Ovary (tissue), 9 donors: ENCODE data around the gene GOT2. TPM values are rescaled to one million over a fixed set of nuclear protein-coding genes. Genes with fewer than 3 reads are reported as not detected.

Source experiments
- DNase-seq, 5 donors: peaks; one replicate each; pipeline ENCODE4 v3.0.0-alpha.2; 2019 to 2020
- H3K27ac ChIP-seq, 2 donors: fragments of 200-600 bp; one replicate each; pipeline versions ENCODE4 v1.5.1 to v1.8.0; 2019 to 2022
- H3K27me3 ChIP-seq: fragments of 200-600 bp; one replicate; pipeline ENCODE4 v1.8.0; 2022
- H3K36me3 ChIP-seq: fragments of 200-600 bp; sonication (generic); one replicate; pipeline ENCODE4 v1.5.1; 2019
- H3K4me1 ChIP-seq: one replicate; pipeline ENCODE4 v1.8.1; 2013; ENCODE audit warnings: mild to moderate bottlenecking, moderate library complexity; ENCODE audit not compliant: insufficient read depth
- H3K4me3 ChIP-seq: fragments of 200-600 bp; sonication (generic); one replicate; pipeline ENCODE4 v1.5.1; 2017
- H3K9me3 ChIP-seq, 2 donors: fragments of 200-600 bp in 1 of 2; sonication (generic) in 1 of 2; one replicate each; pipeline versions ENCODE4 v1.5.1 to v1.8.1; 2013 to 2019; ENCODE audit warnings: mild to moderate bottlenecking in 1 of 2, moderate library complexity in 1 of 2
- CTCF ChIP-seq, 3 donors: fragments of 450-650 bp in 2 of 3; fragments of 200-600 bp in 1 of 3; IDR thresholded peaks; one replicate each; pipeline versions ENCODE4 v1.5.1 to v1.8.0; 2016 to 2022; ENCODE audit warnings: antibody characterized with exemption in 3 of 3, mild to moderate bottlenecking in 1 of 3
- EP300 ChIP-seq: sonication (generic); formaldehyde crosslinking; IDR thresholded peaks from one replicate; pipeline ENCODE4 v1.6.1; 2017; ENCODE audit warnings: antibody characterized with exemption
- POLR2A ChIP-seq: fragments of 450-650 bp; IDR thresholded peaks from one replicate; pipeline ENCODE4 v1.6.1; 2017; ENCODE audit warnings: antibody characterized with exemption, mild to moderate bottlenecking, moderate library complexity
- WGBS, 3 donors: extraction: QIAGEN DNeasy Blood & Tissue Kit in 1 of 3; methylation state at CpG; one replicate each; pipeline versions ENCODE4 v1.1.5 to v1.1.7; 2013 to 2017; 5-methylcytosine and 5-hydroxymethylcytosine counted together
- intact Hi-C, 4 donors: fragments of 100-400 bp; cut with DNase I; formaldehyde crosslinking; loops; one replicate each; pipeline versions ENCODE4 v1.11.0 to v1.15.1; 2022 to 2023
- polyA plus RNA-seq, 2 donors: library from polyadenylated mRNA; stranded (reverse); fragments of 200-250 nt in 1 of 2; fragments of 350-450 nt in 1 of 2; fragmentation: Illumina TruSeq in 1 of 2; extraction: RNeasy Lipid Tissue Mini Kit (QIAGEN cat#74804) in 1 of 2; gene quantifications; one replicate each; pipeline ENCODE4 v1.2.3, GENCODE V29; 2013 to 2014
- total RNA-seq, 7 donors: library from RNA; depleted of rRNA in 2 of 7; stranded (reverse); fragments of >200 nt in 2 of 7; fragmentation: NEBNext Ultra II Directional in 3 of 7; extraction: Animal tissue kit (Norgen Biotek cat#: 25700) in 3 of 7; gene quantifications; one replicate each; pipeline versions ENCODE4 v1.1.0 to v1.2.4, GENCODE V29; 2016 to 2023
- donor health status: DM: no; HTN: no; CAD: no; lungs with moderate emphysema.
- donor health status: DM: no; HTN: no; CAD: no.
- donor health status: Bipolar disorder and iron deficiency.
- donor health status: DM: yes; HTN: yes; CAD: no.
- donor health status: DM: no; HTN: no; CAD: no.
- donor health status: DM: yes; HTN: yes; CAD: no.

Gene GOT2
- total and polyA plus RNA-seq, 9 donors = 23.7 to 121 (median 53.9) TPM

GRCh38 chr16:58727796-58728568 lies 6.1 kb downstream of the GOT2 start:
- TF ChIP-seq POLR2A (no peak), EP300 (no peak), CTCF (IDR thresholded peaks at IDR 0.05) (no peak)
- no peak for DNase-seq
- Histone ChIP-seq H3K36me3 (no peaks in the 10 kb centered on the region), H3K27me3 (no peaks in the 10 kb centered on the region), H3K4me1 (no peaks in the 10 kb centered on the region), H3K27ac (no peak overlapping the region), H3K4me3 (no peak overlapping the region), H3K9me3 (no peaks in the 10 kb centered on the region)
- WGBS, 3 donors = 84 to 90% (median 85%) methylated on average over 9 of the region's 9 CpGs
- intact Hi-C loops = no loop called here

- H3K4me1 ChIP-seq = no peaks in the 10 kb centered on the region
- intact Hi-C loops = no loop called here
- no peaks in the 10 kb centered on the region for H3K9me3 ChIP-seq
- TF ChIP-seq EP300 (no peak), POLR2A (no peak), CTCF (IDR thresholded peaks at IDR 0.05) (no peak)
- WGBS, 3 donors = 77 to 81% (median 77%) methylated on average over 9 of the region's 9 CpGs
- H3K27me3 ChIP-seq = no peaks in the 10 kb centered on the region
- no peak for DNase-seq
- H3K27ac ChIP-seq = no peak overlapping the region
- H3K36me3 ChIP-seq = no peaks in the 10 kb centered on the region
- H3K4me3 ChIP-seq = no peak overlapping the region
These were observed 6.9 kb downstream of the GOT2 start for GRCh38 chr16:58727028-58727781.

GRCh38 chr16:58723109-58723508 lies 11.0 kb downstream of the GOT2 start:
- H3K4me1 ChIP-seq = no peaks in the 10 kb centered on the region
- TF ChIP-seq EP300 = no peak
- TF ChIP-seq CTCF (IDR thresholded peaks at IDR 0.05) = no peak
- no peak for TF ChIP-seq POLR2A
- H3K9me3 ChIP-seq = no peaks in the 10 kb centered on the region
- no peaks in the 10 kb centered on the region for H3K27me3 ChIP-seq
- intact Hi-C loops = no loop called here
- H3K36me3 ChIP-seq = no peaks in the 10 kb centered on the region
- no peak overlapping the region for H3K4me3 ChIP-seq
- WGBS, 3 donors = 23 to 50% (median 26%) methylated on average over 3 of the region's 3 CpGs
- H3K27ac ChIP-seq = no peak overlapping the region
- DNase-seq = no peak

GRCh38 chr16:58717994-58718393 lies 16.1 kb downstream of the GOT2 start:
- Histone ChIP-seq H3K9me3 (no peaks in the 10 kb centered on the region), H3K36me3 (no peaks in the 10 kb centered on the region), H3K4me3 (no peak overlapping the region), H3K27ac (no peak overlapping the region), H3K27me3 (no peaks in the 10 kb centered on the region), H3K4me1 (no peaks in the 10 kb centered on the region)
- no peak for DNase-seq
- WGBS, 3 donors = 88 to 92% (median 89%) methylated on average over 13 of the region's 13 CpGs
- intact Hi-C loops = no loop called here
- TF ChIP-seq POLR2A = no peak

- H3K36me3 ChIP-seq = no peaks in the 10 kb centered on the region
- no peaks in the 10 kb centered on the region for H3K27me3 ChIP-seq
- H3K4me3 ChIP-seq = no peak overlapping the region
- intact Hi-C loops = no loop called here
- no peaks in the 10 kb centered on the region for H3K4me1 ChIP-seq
- no peak for TF ChIP-seq EP300
- TF ChIP-seq POLR2A = no peak
- TF ChIP-seq CTCF (IDR thresholded peaks at IDR 0.05) = no peak
- H3K9me3 ChIP-seq = no peaks in the 10 kb centered on the region
- WGBS, 3 donors = 94% methylated on average over 8 of the region's 8 CpGs
- DNase-seq = no peak
- H3K27ac ChIP-seq = no peak overlapping the region
These were observed 17.6 kb downstream of the GOT2 start for GRCh38 chr16:58716468-58716867.
